NCI-H1092 (cell line): ENCODE measurements around the gene SEZ6.
"Not testable (repeated sequence)": the region's sequence is repeated elsewhere in the genome, so short reads cannot be mapped to it uniquely, and the experiment has no call there.

ENCODE experiments used
- DNase-seq: peaks from one replicate; lab custom pipeline; 2025; lab: John Stamatoyannopoulos, UW

Gene SEZ6

GRCh38 chr17:28934508-28934907, 71.3 kb downstream of the SEZ6 start:
- DNase-seq = not testable (repeated sequence)

GRCh38 chr17:28929787-28930186, 76.0 kb downstream of the SEZ6 start:
- DNase-seq = no peak

GRCh38 chr17:28928061-28928460, 77.8 kb downstream of the SEZ6 start:
- DNase-seq = no peak

GRCh38 chr17:28926786-28927185, 79.0 kb downstream of the SEZ6 start:
- no peak for DNase-seq

GRCh38 chr17:28926366-28926765, 79.5 kb downstream of the SEZ6 start:
- DNase-seq = no peak

- DNase-seq = no peak
Observed at GRCh38 chr17:28925912-28926365, 79.9 kb downstream of the SEZ6 start.

- DNase-seq = no peak
Observed at GRCh38 chr17:28920201-28920600, 85.6 kb downstream of the SEZ6 start.

GRCh38 chr17:28918295-28918694, 87.5 kb downstream of the SEZ6 start:
- DNase-seq = no peak

GRCh38 chr17:28917465-28917864, 88.4 kb downstream of the SEZ6 start:
- no peak for DNase-seq

- no peak for DNase-seq
Observed at GRCh38 chr17:28917029-28917428, 88.8 kb downstream of the SEZ6 start.

GRCh38 chr17:28916302-28916934, 89.4 kb downstream of the SEZ6 start:
- peak; percentile 1 for DNase-seq

GRCh38 chr17:28912938-28913333, 92.9 kb downstream of the SEZ6 start:
- no peak for DNase-seq

- no peak for DNase-seq
Observed at GRCh38 chr17:28912281-28912937, 93.4 kb downstream of the SEZ6 start.

- DNase-seq = no peak
Observed at GRCh38 chr17:28911411-28912045, 94.3 kb downstream of the SEZ6 start.

GRCh38 chr17:28910534-28910933, 95.3 kb downstream of the SEZ6 start:
- no peak for DNase-seq

- DNase-seq = no peak
Observed at GRCh38 chr17:28908640-28909167, 97.1 kb downstream of the SEZ6 start.

- no peak for DNase-seq
Observed at GRCh38 chr17:28907709-28908475, 97.9 kb downstream of the SEZ6 start.

- DNase-seq = no peak
Observed at GRCh38 chr17:28906706-28907438, 99.0 kb downstream of the SEZ6 start.

- DNase-seq = no peak
Observed at GRCh38 chr17:28906276-28906675, 99.6 kb downstream of the SEZ6 start.
